Spleen (tissue), 11 donors: ENCODE data around the gene EDN3. TPM values are rescaled to one million over a fixed set of nuclear protein-coding genes. Genes with fewer than 3 reads are reported as not detected.

Experiments
- DNase-seq: peaks from one replicate; pipeline ENCODE4 v3.0.0-alpha.2; 2020
- H3K27ac ChIP-seq, 8 donors: fragments of 200-600 bp; sonication (generic) in 7 of 8; 1 replicate in 4 of 8; 2 replicates in 4 of 8; pipeline versions ENCODE4 v1.5.0 to v1.8.0; 2016 to 2021; ENCODE audit warnings: inconsistent platforms in 4 of 8, mild to moderate bottlenecking in 4 of 8, moderate library complexity in 1 of 8
- H3K27me3 ChIP-seq, 7 donors: fragments of 200-600 bp; sonication (generic) in 6 of 7; replicated peaks in 1 of 7; 1 replicate in 4 of 7; 2 replicates in 3 of 7; pipeline versions ENCODE4 v1.5.0 to v1.8.0; 2016 to 2021; ENCODE audit warnings: inconsistent platforms in 3 of 7, mild to moderate bottlenecking in 1 of 7
- H3K36me3 ChIP-seq, 6 donors: fragments of 200-600 bp; sonication (generic) in 5 of 6; 1 replicate in 4 of 6; 2 replicates in 2 of 6; pipeline versions ENCODE4 v1.5.0 to v1.8.0; 2016 to 2021; ENCODE audit warnings: inconsistent platforms in 2 of 6
- H3K4me1 ChIP-seq, 6 donors: fragments of 200-600 bp; sonication (generic) in 5 of 6; 1 replicate in 3 of 6; 2 replicates in 3 of 6; pipeline versions ENCODE4 v1.5.0 to v1.8.0; 2016 to 2021; ENCODE audit warnings: inconsistent platforms in 3 of 6
- H3K4me3 ChIP-seq, 8 donors: fragments of 200-600 bp; sonication (generic) in 7 of 8; 1 replicate in 4 of 8; 2 replicates in 4 of 8; pipeline versions ENCODE4 v1.5.0 to v1.8.0; 2016 to 2021; ENCODE audit warnings: inconsistent platforms in 4 of 8, mild to moderate bottlenecking in 4 of 8, moderate library complexity in 2 of 8
- H3K9me3 ChIP-seq, 8 donors: fragments of 200-600 bp; sonication (generic) in 7 of 8; 1 replicate in 4 of 8; 2 replicates in 4 of 8; pipeline versions ENCODE4 v1.5.0 to v1.8.0; 2016 to 2021; ENCODE audit warnings: inconsistent platforms in 4 of 8
- CTCF ChIP-seq, 11 experiments: fragments of 200-600 bp in 7 of 11; fragments of 450-650 bp in 4 of 11; sonication (generic) in 4 of 11; IDR thresholded peaks in 8 of 11; conservative IDR thresholded peaks in 3 of 11; 1 replicate in 7 of 11; 2 replicates in 4 of 11; pipeline versions ENCODE4 v1.4.0 to v1.8.0; 2016 to 2021; ENCODE audit warnings: antibody characterized with exemption in 11 of 11, inconsistent platforms in 4 of 11, mild to moderate bottlenecking in 1 of 11
- POLR2A ChIP-seq, 3 donors: fragments of 450-650 bp; IDR thresholded peaks; one replicate each; pipeline ENCODE4 v1.5.1; 2017; ENCODE audit warnings: antibody characterized with exemption in 3 of 3, mild to moderate bottlenecking in 1 of 3
- POLR2AphosphoS5 ChIP-seq, 3 donors: sonication (generic); formaldehyde crosslinking; IDR thresholded peaks; one replicate each; pipeline ENCODE4 v1.5.1; 2017; ENCODE audit warnings: antibody characterized with exemption in 3 of 3
- WGBS, 5 donors: extraction: QIAGEN DNeasy Blood & Tissue Kit in 3 of 5; methylation state at CpG; one replicate each; pipeline versions ENCODE4 v1.1.5 to v1.1.7; 2013 to 2018; 5-methylcytosine and 5-hydroxymethylcytosine counted together
- intact Hi-C: fragments of 100-400 bp; cut with DNase I; formaldehyde crosslinking; loops from one replicate; pipeline ENCODE4 v1.15.0; 2023; ENCODE audit warnings: low total_unique reads
- polyA plus RNA-seq, 3 donors: library from polyadenylated mRNA; stranded (reverse); fragments of 200-250 nt; gene quantifications; one replicate each; pipeline ENCODE4 v1.2.1, GENCODE V29; 2013
- total RNA-seq, 7 donors: library from RNA; depleted of rRNA in 3 of 7; stranded (reverse); fragments of >200 nt in 3 of 7; fragmentation: NEBNext Ultra II Directional in 4 of 7; extraction: Animal tissue kit (Norgen Biotek cat#: 25700) in 4 of 7; gene quantifications; one replicate each; pipeline versions ENCODE4 v1.1.0 to v1.2.1, GENCODE V29; 2016 to 2021
- donor health status: healthy with polysubstance abuse.
- donor health status: DM: no; HTN: no; CAD: no; lungs with moderate emphysema.
- donor health status: DM: no; HTN: no; CAD: no.
- donor health status: Bipolar disorder and iron deficiency.
- donor health status: healthy.
- donor health status: DM: no; HTN: no; CAD: no.
- donor health status: DM: yes; HTN: yes; CAD: no.

EDN3 gene
- total and polyA plus RNA-seq, 10 donors: 1.6 to 13.6 (median 6.1) TPM

GRCh38 chr20:59295531-59295930, 4.9 kb upstream of the EDN3 start:
- intact Hi-C loops: no loop called here
- H3K9me3 ChIP-seq: no peaks in the 10 kb centered on the region
- WGBS, 5 donors: 58 to 71% (median 63%) methylated on average over 5 of the region's 5 CpGs
- H3K27me3 ChIP-seq: peaks cover 0 to 69% (median 16%) of the 10 kb centered on the region in 7 donors
- no peak overlapping the region for H3K4me3 ChIP-seq
- no peaks in the 10 kb centered on the region for H3K36me3 ChIP-seq
- DNase-seq: no peak
- no peak for TF ChIP-seq POLR2AphosphoS5 (IDR thresholded peaks at IDR 0.05)
- TF ChIP-seq CTCF (IDR thresholded peaks at IDR 0.05 in 8 of 11, conservative IDR thresholded peaks at IDR 0.05 in 3 of 11): no peak
- TF ChIP-seq POLR2A (IDR thresholded peaks at IDR 0.05): no peak
- H3K4me1 ChIP-seq: peaks cover 0 to 9% (median 5%) of the 10 kb centered on the region in 6 donors
- no peak overlapping the region for H3K27ac ChIP-seq

- Histone ChIP-seq H3K4me3 (no peak overlapping the region), H3K27me3 (peaks cover 0 to 83% (median 25%) of the 10 kb centered on the region in 7 donors), H3K4me1 (peaks cover 0 to 15% (median 8%) of the 10 kb centered on the region in 6 donors), H3K9me3 (no peaks in the 10 kb centered on the region), H3K27ac (no peak overlapping the region), H3K36me3 (no peaks in the 10 kb centered on the region)
- TF ChIP-seq CTCF (IDR thresholded peaks at IDR 0.05 in 8 of 11, conservative IDR thresholded peaks at IDR 0.05 in 3 of 11): no peak
- no peak for TF ChIP-seq POLR2A (IDR thresholded peaks at IDR 0.05)
- no peak for TF ChIP-seq POLR2AphosphoS5 (IDR thresholded peaks at IDR 0.05)
- no peak for DNase-seq
- intact Hi-C loops: no loop called here
- WGBS, 5 donors: 83 to 93% (median 89%) methylated on average over 7 of the region's 7 CpGs
These were observed 2.7 kb upstream of the EDN3 start for GRCh38 chr20:59297686-59298085.

GRCh38 chr20:59299945-59300332, 472 bp upstream of the EDN3 start:
- Histone ChIP-seq H3K27me3 (peaks cover 0 to 92% (median 25%) of the 10 kb centered on the region in 7 donors), H3K4me1 (peaks cover 0 to 15% (median 8%) of the 10 kb centered on the region in 6 donors), H3K9me3 (no peaks in the 10 kb centered on the region), H3K36me3 (no peaks in the 10 kb centered on the region), H3K27ac (peak overlapping the region in 1 of 8 donors; percentile 32), H3K4me3 (peak overlapping the region in 4 of 8 donors; percentile 0 to 55 (median 17))
- DNase-seq: no peak
- intact Hi-C loops: no loop called here
- TF ChIP-seq POLR2A (IDR thresholded peaks at IDR 0.05) (no peak), CTCF (IDR thresholded peaks at IDR 0.05 in 8 of 11, conservative IDR thresholded peaks at IDR 0.05 in 3 of 11) (no peak), POLR2AphosphoS5 (IDR thresholded peaks at IDR 0.05) (no peak)
- 3 to 12% (median 6%) methylated on average over 11 to 19 of the region's 19 CpGs for WGBS, 5 donors

- H3K27me3 ChIP-seq: peaks cover 0 to 82% (median 25%) of the 10 kb centered on the region in 7 donors
These were observed 1.1 kb downstream of the EDN3 start for GRCh38 chr20:59301343-59302007.

More at GRCh38 chr20:59301343-59302007, 1.1 kb downstream of the EDN3 start:
- 70 to 77% (median 74%) methylated on average over 14 to 17 of the region's 17 CpGs for WGBS, 5 donors
- TF ChIP-seq POLR2A (IDR thresholded peaks at IDR 0.05) (no peak), POLR2AphosphoS5 (IDR thresholded peaks at IDR 0.05) (no peak), CTCF (IDR thresholded peaks at IDR 0.05 in 8 of 11, conservative IDR thresholded peaks at IDR 0.05 in 3 of 11) (no peak)
- H3K27ac ChIP-seq: no peak overlapping the region
- DNase-seq: no peak
- peak overlapping the region in 3 of 8 donors; percentile 3 to 55 (median 27) for H3K4me3 ChIP-seq
- H3K9me3 ChIP-seq: no peaks in the 10 kb centered on the region
- no peaks in the 10 kb centered on the region for H3K36me3 ChIP-seq
- H3K4me1 ChIP-seq: peaks cover 0 to 15% (median 8%) of the 10 kb centered on the region in 6 donors
- intact Hi-C loops: no loop called here
